HG03575 (cell line): Measurements from ENCODE around the gene IRF6.

Source experiments
- ATAC-seq: cut with Tn5 transposase; IDR thresholded peaks from one replicate; pipeline ENCODE4 v1.9.1; 2021; ENCODE audit not compliant: unreplicated experiment, insufficient number of reproducible peaks, low FRiP score; ENCODE audit errors: extremely low read depth

IRF6 gene

GRCh38 chr1:209746451-209747165 is 59.3 kb downstream of the IRF6 start:
- no peak for ATAC-seq

- ATAC-seq, result no peak
Observed at GRCh38 chr1:209743145-209743482, 62.8 kb downstream of the IRF6 start.

- no peak for ATAC-seq
Observed at GRCh38 chr1:209742409-209743144, 63.4 kb downstream of the IRF6 start.

- ATAC-seq, result no peak
Observed at GRCh38 chr1:209741889-209742288, 64.1 kb downstream of the IRF6 start.

GRCh38 chr1:209741193-209741592 is 64.7 kb downstream of the IRF6 start:
- no peak for ATAC-seq

GRCh38 chr1:209738270-209738669 is 67.7 kb downstream of the IRF6 start:
- ATAC-seq, result no peak

GRCh38 chr1:209737118-209737505 is 68.8 kb downstream of the IRF6 start:
- ATAC-seq, result no peak

GRCh38 chr1:209736490-209737117 is 69.3 kb downstream of the IRF6 start:
- no peak for ATAC-seq
